Smooth muscle cell (in vitro differentiated cells): ENCODE measurements around the gene EXTL2. TPM values are rescaled to one million over a fixed set of nuclear protein-coding genes. Genes with fewer than 3 reads are reported as not detected.
A peak's percentile ranks its signal among the peaks of the same experiment; 100 is the strongest.

ENCODE experiments used
- DNase-seq: peaks from one replicate; lab custom pipeline; 2025; ENCODE audit not compliant: unreplicated experiment; lab: John Stamatoyannopoulos, UW
- H2AFZ ChIP-seq: fragments of 200-600 bp; sonication (generic); 2 replicates; pipeline ENCODE4 v1.6.0; 2016; ENCODE audit warnings: antibody characterized with exemption, low read depth, mild to moderate bottlenecking
- H3F3A ChIP-seq: fragments of 200-600 bp; sonication (generic); 2 replicates; pipeline ENCODE4 v1.6.0; 2017; ENCODE audit warnings: antibody characterized with exemption, low read depth
- H3K27ac ChIP-seq: fragments of 200-600 bp; sonication (generic); 2 replicates; pipeline ENCODE4 v1.5.1; 2016; ENCODE audit warnings: low read depth, mild to moderate bottlenecking
- H3K27me3 ChIP-seq: fragments of 200-600 bp; sonication (generic); 2 replicates; pipeline ENCODE4 v1.6.1; 2016; ENCODE audit warnings: low read depth, mild to moderate bottlenecking
- H3K36me3 ChIP-seq: fragments of 200-600 bp; sonication (generic); 2 replicates; pipeline ENCODE4 v1.5.1; 2016; ENCODE audit warnings: low read depth
- H3K4me1 ChIP-seq: fragments of 200-600 bp; sonication (generic); 2 replicates; pipeline ENCODE4 v1.5.1; 2016; ENCODE audit warnings: low read depth
- H3K4me2 ChIP-seq: fragments of 200-600 bp; sonication (generic); 2 replicates; pipeline ENCODE4 v1.6.0; 2016; ENCODE audit warnings: mild to moderate bottlenecking
- H3K4me3 ChIP-seq: fragments of 200-600 bp; sonication (generic); 2 replicates; pipeline ENCODE4 v1.5.1; 2016; ENCODE audit warnings: mild to moderate bottlenecking
- H3K79me2 ChIP-seq: fragments of 200-600 bp; sonication (generic); 2 replicates; pipeline ENCODE4 v1.6.0; 2016; ENCODE audit warnings: low read depth, mild to moderate bottlenecking
- H3K9ac ChIP-seq: fragments of 200-600 bp; sonication (generic); 2 replicates; pipeline ENCODE4 v1.6.0; 2016; ENCODE audit warnings: low read depth
- H3K9me3 ChIP-seq: fragments of 200-600 bp; sonication (generic); replicated peaks from 2 replicates; pipeline ENCODE4 v1.5.1; 2016; ENCODE audit warnings: low read depth
- H4K20me1 ChIP-seq: fragments of 200-600 bp; sonication (generic); 2 replicates; pipeline ENCODE4 v1.6.0; 2016; ENCODE audit warnings: low read depth
- WGBS: methylation state at CpG from one replicate; pipeline ENCODE4 v1.1.7; 2016; ENCODE audit warnings: low lambda C conversion rate; 5-methylcytosine and 5-hydroxymethylcytosine counted together
- polyA plus RNA-seq: library from polyadenylated mRNA; unstranded; fragments of >200 nt; fragmentation: Nextera tagmentation; extraction: Ambion mirVana; gene quantifications from 2 replicates; pipeline ENCODE4 v1.2.1, GENCODE V29; 2016
- total RNA-seq: library from RNA; depleted of rRNA; stranded (reverse); fragments of >200 nt; gene quantifications from 2 replicates; pipeline ENCODE4 v1.2.3, GENCODE V29; 2014
- TF ChIP-seq, protein P1 (sequence below): fragments of 200-600 bp; sonication (generic); IDR thresholded peaks from 2 replicates; pipeline ENCODE4 v1.5.1; 2017; ENCODE audit warnings: borderline replicate concordance, mild to moderate bottlenecking, antibody characterized with exemption; ENCODE audit not compliant: insufficient read depth, poor library complexity, severe bottlenecking

Gene EXTL2
- total and polyA plus RNA-seq, 2 experiments from 2014 or later, result 51.9 to 54.3 TPM

DNA sequence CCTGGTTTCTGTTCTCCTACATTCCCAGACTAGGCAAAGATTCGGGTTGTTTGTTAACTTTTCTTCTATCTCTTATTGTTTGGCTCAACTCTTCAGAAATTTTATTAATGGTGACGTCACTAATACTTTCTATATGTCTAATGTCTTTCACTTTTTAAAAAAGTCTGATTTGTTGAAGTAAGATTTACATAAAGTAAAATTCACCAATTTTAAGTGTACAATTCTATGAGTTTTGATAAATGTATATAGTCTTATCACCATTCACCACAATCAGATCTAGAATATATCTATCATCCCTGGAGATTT lies 27.8 kb downstream of the EXTL2 start:
- Histone ChIP-seq H3K4me3 (no peak overlapping the region), H3K9me3 (no peaks in the 10 kb centered on the region), H3K4me2 (no peak overlapping the region), H2AFZ (no peak overlapping the region), H3K36me3 (no peaks in the 10 kb centered on the region), H3K79me2 (no peaks in the 10 kb centered on the region), H3K9ac (no peak overlapping the region), H3K27ac (no peak overlapping the region), H3K27me3 (no peaks in the 10 kb centered on the region), H4K20me1 (no peaks in the 10 kb centered on the region), H3K4me1 (no peaks in the 10 kb centered on the region), H3F3A (no peaks in the 10 kb centered on the region)
- WGBS, result 79% methylated on average over 2 of the region's 2 CpGs
- TF ChIP-seq, protein P1, sequence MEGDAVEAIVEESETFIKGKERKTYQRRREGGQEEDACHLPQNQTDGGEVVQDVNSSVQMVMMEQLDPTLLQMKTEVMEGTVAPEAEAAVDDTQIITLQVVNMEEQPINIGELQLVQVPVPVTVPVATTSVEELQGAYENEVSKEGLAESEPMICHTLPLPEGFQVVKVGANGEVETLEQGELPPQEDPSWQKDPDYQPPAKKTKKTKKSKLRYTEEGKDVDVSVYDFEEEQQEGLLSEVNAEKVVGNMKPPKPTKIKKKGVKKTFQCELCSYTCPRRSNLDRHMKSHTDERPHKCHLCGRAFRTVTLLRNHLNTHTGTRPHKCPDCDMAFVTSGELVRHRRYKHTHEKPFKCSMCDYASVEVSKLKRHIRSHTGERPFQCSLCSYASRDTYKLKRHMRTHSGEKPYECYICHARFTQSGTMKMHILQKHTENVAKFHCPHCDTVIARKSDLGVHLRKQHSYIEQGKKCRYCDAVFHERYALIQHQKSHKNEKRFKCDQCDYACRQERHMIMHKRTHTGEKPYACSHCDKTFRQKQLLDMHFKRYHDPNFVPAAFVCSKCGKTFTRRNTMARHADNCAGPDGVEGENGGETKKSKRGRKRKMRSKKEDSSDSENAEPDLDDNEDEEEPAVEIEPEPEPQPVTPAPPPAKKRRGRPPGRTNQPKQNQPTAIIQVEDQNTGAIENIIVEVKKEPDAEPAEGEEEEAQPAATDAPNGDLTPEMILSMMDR, result no peak
- no peak for DNase-seq

DNA sequence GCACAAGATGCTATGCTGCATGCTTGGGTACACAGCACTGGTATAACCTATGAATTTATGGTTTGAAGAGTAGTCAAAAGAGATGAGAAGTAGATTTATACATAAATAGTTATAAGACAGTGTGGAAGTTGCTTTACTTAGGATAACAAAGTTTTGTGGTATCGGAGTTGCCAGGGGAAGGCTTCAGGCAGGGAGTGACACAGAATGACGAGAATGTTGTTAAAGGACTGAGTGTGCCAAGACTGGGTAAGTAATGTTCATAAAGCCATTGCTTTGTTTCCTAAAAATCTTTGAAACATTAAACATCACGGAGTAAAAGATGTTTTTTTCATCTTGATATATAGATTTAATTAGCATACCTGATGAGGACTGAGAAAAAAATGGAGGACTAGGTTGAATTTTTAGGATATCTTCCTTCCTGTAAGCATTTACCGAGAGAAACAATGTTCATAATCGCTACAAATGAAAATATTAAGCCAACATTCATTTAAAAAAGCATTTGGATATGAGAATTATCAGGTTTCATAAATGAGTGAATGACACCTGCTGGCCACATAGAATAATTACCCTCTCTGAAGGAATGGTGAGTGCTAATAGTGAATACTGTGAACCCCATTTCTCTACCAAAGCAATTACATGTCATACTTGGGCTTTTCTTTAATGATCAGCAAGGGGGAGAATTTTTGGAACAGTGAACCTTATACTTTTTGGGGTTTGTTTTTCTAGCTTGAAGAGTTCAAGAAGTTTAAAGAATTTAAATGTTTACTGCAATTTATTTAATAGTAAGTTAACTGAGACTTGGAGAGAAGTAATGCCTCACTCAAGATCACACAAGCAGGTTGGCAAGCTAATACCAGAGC lies 28.4 kb downstream of the EXTL2 start:
- no peak for DNase-seq
- no peaks in the 10 kb centered on the region for H3K9me3 ChIP-seq
- no peak overlapping the region for H3K4me2 ChIP-seq
- no peaks in the 10 kb centered on the region for H3K79me2 ChIP-seq
- no peaks in the 10 kb centered on the region for H3F3A ChIP-seq
- no peak overlapping the region for H3K27ac ChIP-seq
- H3K36me3 ChIP-seq, result no peaks in the 10 kb centered on the region
- no peaks in the 10 kb centered on the region for H4K20me1 ChIP-seq
- no peak overlapping the region for H2AFZ ChIP-seq
- H3K4me3 ChIP-seq, result no peak overlapping the region
- no peak overlapping the region for H3K9ac ChIP-seq
- WGBS, result 79% methylated on average over 5 of the region's 5 CpGs
- H3K4me1 ChIP-seq, result no peaks in the 10 kb centered on the region
- TF ChIP-seq, protein P1, result peak; percentile 57
- H3K27me3 ChIP-seq, result no peaks in the 10 kb centered on the region

DNA sequence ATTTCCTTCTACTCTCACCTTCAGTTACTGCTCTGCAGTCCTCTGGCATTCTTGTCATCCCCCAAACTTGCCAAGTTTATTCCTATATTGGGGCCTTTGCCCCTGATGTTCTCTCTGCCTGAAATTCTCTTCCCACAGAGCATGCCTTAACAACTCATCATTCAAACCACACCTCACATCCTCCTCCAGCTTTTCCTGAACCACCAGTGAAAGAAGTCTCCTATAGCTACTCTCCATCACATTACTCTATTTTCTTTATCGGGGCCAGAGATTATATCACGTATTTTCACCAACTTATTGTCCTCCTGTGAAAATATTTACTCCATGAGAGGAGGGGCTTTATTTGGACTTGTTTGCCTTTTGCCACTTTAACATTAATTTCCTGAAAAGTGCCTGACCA lies 32.1 kb downstream of the EXTL2 start:
- H3K27ac ChIP-seq, result no peak overlapping the region

More for the DNA sequence above, 32.1 kb downstream of the EXTL2 start:
- H3K4me3 ChIP-seq, result no peak overlapping the region
- H2AFZ ChIP-seq, result no peak overlapping the region
- no peaks in the 10 kb centered on the region for H3F3A ChIP-seq
- H3K4me1 ChIP-seq, result no peaks in the 10 kb centered on the region
- H3K9me3 ChIP-seq, result no peaks in the 10 kb centered on the region
- no peaks in the 10 kb centered on the region for H3K27me3 ChIP-seq
- H3K4me2 ChIP-seq, result no peak overlapping the region
- H3K79me2 ChIP-seq, result no peaks in the 10 kb centered on the region
- TF ChIP-seq, protein P1, result no peak
- no peaks in the 10 kb centered on the region for H4K20me1 ChIP-seq
- DNase-seq, result no peak
- no peak overlapping the region for H3K9ac ChIP-seq
- no peaks in the 10 kb centered on the region for H3K36me3 ChIP-seq
- 64% methylated on average over 2 of the region's 2 CpGs for WGBS
